ENCODE data around the gene MRFAP1L1. TPM values are rescaled to one million over a fixed set of nuclear protein-coding genes. Genes with fewer than 3 reads are reported as not detected.

The MRFAP1L1 gene
- total RNA-seq, 4 donors from 2014 or later = 56.9 to 99.9 (median 71.7) TPM

GRCh38 chr4:6701371-6701770 is 8.3 kb downstream of the MRFAP1L1 start:
- DNase-seq = no peak
- TF ChIP-seq POLR2A (IDR thresholded peaks at IDR 0.05) = no peak
- no peak for TF ChIP-seq CTCF (IDR thresholded peaks at IDR 0.05)
- Histone ChIP-seq H3K4me1 (no peaks in the 10 kb centered on the region), H3K9me3 (no peaks in the 10 kb centered on the region), H3K36me3 (no peaks in the 10 kb centered on the region), H3K27me3 (no peaks in the 10 kb centered on the region), H3K4me3 (no peak overlapping the region), H3K27ac (no peak overlapping the region)
- intact Hi-C loops (cut with DNase I; ENCODE audit: low total_unique reads) = no loop called here

- no peaks in the 10 kb centered on the region for H3K9me3 ChIP-seq
- H3K4me3 ChIP-seq = no peak overlapping the region
- intact Hi-C loops (cut with DNase I; ENCODE audit: low total_unique reads) = no loop called here
- no peak for DNase-seq
- no peak for TF ChIP-seq CTCF (IDR thresholded peaks at IDR 0.05)
- TF ChIP-seq POLR2A (IDR thresholded peaks at IDR 0.05) = no peak
- no peaks in the 10 kb centered on the region for H3K27me3 ChIP-seq
- no peaks in the 10 kb centered on the region for H3K4me1 ChIP-seq
- no peaks in the 10 kb centered on the region for H3K36me3 ChIP-seq
- no peak overlapping the region for H3K27ac ChIP-seq
These were observed 9.8 kb downstream of the MRFAP1L1 start for GRCh38 chr4:6699903-6700302.

DNA sequence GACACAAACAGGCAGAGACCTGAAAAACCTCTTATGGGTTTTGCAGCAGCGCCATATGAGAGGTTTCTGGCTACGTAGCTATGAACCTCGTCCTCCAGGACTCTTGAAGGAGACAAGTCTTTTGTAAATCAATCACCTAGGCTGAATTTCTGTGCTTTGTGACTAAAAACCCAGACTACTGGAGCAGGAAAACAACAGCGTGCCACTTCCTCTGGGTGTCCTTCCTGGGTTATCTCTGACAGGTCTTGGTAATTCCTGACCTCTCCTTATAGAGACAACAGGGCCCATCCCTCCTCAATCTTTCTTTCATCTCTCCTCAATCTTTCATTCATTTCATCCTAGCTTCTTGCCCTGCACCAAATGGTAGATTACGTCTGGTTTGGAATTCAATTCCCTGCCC is 10.3 kb downstream of the MRFAP1L1 start:
- H3K27ac ChIP-seq = no peak overlapping the region
- TF ChIP-seq POLR2A (IDR thresholded peaks at IDR 0.05) (no peak), CTCF (IDR thresholded peaks at IDR 0.05) (no peak)
- no peaks in the 10 kb centered on the region for H3K36me3 ChIP-seq
- no peak overlapping the region for H3K4me3 ChIP-seq
- no peak for DNase-seq
- no peaks in the 10 kb centered on the region for H3K4me1 ChIP-seq
- H3K27me3 ChIP-seq = no peaks in the 10 kb centered on the region
- intact Hi-C loops (cut with DNase I; ENCODE audit: low total_unique reads) = no loop called here
- H3K9me3 ChIP-seq = no peaks in the 10 kb centered on the region

DNA sequence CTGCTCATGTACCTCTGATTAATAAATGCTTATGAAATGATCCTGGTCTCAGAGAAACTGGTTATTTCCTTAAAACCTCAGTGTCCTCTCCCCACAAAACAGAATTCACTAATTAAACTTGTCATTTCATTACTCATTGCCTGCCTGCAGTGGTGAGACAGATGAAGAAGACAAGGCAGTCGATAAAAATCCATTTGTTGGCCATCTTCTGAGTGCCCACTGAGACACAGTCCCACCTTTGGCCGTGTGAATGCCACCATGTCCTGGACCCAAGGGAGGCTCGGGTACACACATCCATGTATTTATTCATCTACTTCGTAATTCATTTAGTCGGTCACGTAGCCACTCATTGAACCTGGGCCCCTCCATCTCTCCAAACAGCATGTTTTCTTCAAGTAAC is 12.5 kb downstream of the MRFAP1L1 start:
- Histone ChIP-seq H3K36me3 (no peaks in the 10 kb centered on the region), H3K4me1 (no peaks in the 10 kb centered on the region), H3K4me3 (no peak overlapping the region), H3K27ac (no peak overlapping the region), H3K9me3 (no peaks in the 10 kb centered on the region), H3K27me3 (no peaks in the 10 kb centered on the region)
- intact Hi-C loops (cut with DNase I; ENCODE audit: low total_unique reads) = no loop called here
- DNase-seq = no peak
- TF ChIP-seq CTCF (IDR thresholded peaks at IDR 0.05) (no peak), POLR2A (IDR thresholded peaks at IDR 0.05) (no peak)

DNA sequence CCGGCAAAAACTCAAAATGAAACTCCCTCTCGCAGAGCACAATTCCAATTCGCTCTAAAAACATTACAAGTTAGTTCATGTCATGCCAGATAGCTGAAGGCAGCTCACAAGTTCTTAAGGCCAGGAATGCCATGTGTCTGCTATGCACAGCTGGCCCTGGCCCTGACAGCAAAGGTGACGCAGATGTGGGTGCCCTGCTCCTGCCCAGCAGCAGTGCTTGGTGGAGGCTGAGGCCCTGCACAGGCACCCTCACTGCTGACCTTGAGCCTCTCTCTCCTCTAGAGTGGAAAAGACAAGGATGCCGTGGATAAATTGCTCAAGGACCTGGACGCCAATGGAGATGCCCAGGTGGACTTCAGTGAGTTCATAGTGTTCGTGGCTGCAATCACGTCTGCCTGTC is 13.1 kb downstream of the MRFAP1L1 start:
- DNase-seq = no peak
- no peaks in the 10 kb centered on the region for H3K4me1 ChIP-seq
- H3K9me3 ChIP-seq = no peaks in the 10 kb centered on the region
- TF ChIP-seq CTCF (IDR thresholded peaks at IDR 0.05) = no peak
- no peaks in the 10 kb centered on the region for H3K27me3 ChIP-seq
- H3K36me3 ChIP-seq = no peaks in the 10 kb centered on the region
- no peak overlapping the region for H3K27ac ChIP-seq
- intact Hi-C loops (cut with DNase I; ENCODE audit: low total_unique reads) = no loop called here
- H3K4me3 ChIP-seq = no peak overlapping the region

All from uterus (tissue), 4 donors.